ENCODE results near the gene TSHR.

The TSHR gene

GRCh38 chr14:80965037-80965436 lies 9.6 kb downstream of the TSHR start:
- H3K4me3 ChIP-seq (ENCODE audit: low read depth in 1 of 2, low read length in 2 of 2) = no peak overlapping the region
- no peaks in the 10 kb centered on the region for H3K9me3 ChIP-seq (ENCODE audit: control insufficient read depth in 1 of 2, low read length in 2 of 2)
- H3K36me3 ChIP-seq (ENCODE audit: control insufficient read depth in 1 of 2, insufficient read depth in 2 of 2, low read length in 2 of 2) = no peaks in the 10 kb centered on the region
- no peaks in the 10 kb centered on the region for H3K27me3 ChIP-seq (ENCODE audit: control insufficient read depth in 1 of 2, insufficient read depth in 2 of 2, low read length in 2 of 2)
- no peak overlapping the region for H3K27ac ChIP-seq (ENCODE audit: low read depth, low read length)
- H3K9ac ChIP-seq (ENCODE audit: low read depth in 1 of 2, low read length in 2 of 2) = no peak overlapping the region
- no peaks in the 10 kb centered on the region for H3K4me1 ChIP-seq (ENCODE audit: control insufficient read depth in 1 of 2, insufficient read depth in 2 of 2, low read length in 2 of 2)

DNA sequence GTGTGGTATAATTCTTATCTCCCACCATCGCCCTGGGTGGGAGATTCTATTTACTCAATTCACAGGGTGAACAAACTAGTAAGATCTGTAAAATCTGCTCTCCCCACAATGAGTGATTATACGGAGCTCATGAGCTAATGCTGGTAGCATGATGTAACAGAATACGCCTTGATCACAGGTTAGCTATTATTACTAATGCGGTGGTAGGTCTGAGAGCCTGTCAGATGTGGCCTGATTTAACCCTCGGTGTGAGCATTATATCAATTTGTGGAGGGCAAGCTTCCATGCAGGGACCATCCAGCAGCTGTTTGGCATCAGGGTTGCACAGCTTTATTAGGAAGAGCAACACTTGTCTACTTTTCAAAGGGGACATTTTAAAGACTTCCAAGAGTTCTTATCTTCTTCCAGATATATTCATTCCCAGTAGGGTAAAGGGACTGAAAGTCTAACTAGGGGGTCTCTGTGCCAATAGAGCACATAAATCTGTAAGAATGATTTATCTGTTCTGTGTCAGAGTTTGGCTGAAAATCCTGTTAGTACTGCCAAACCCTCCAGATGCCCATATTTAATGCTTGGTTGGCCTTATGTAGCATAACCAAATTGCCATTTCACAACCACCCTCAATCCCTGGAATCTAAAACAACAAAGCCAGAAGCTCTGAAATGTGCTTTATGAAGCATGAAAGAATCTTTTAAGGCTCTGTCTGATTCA lies 18.7 kb downstream of the TSHR start:
- no peak overlapping the region for H3K9ac ChIP-seq (ENCODE audit: low read depth in 1 of 2, low read length in 2 of 2)
- H3K4me3 ChIP-seq (ENCODE audit: low read depth in 1 of 2, low read length in 2 of 2) = no peak overlapping the region
- no peaks in the 10 kb centered on the region for H3K9me3 ChIP-seq (ENCODE audit: control insufficient read depth in 1 of 2, low read length in 2 of 2)
- H3K36me3 ChIP-seq (ENCODE audit: control insufficient read depth in 1 of 2, insufficient read depth in 2 of 2, low read length in 2 of 2) = no peaks in the 10 kb centered on the region
- no peaks in the 10 kb centered on the region for H3K4me1 ChIP-seq (ENCODE audit: control insufficient read depth in 1 of 2, insufficient read depth in 2 of 2, low read length in 2 of 2)
- no peak overlapping the region for H3K27ac ChIP-seq (ENCODE audit: low read depth, low read length)
- H3K27me3 ChIP-seq (ENCODE audit: control insufficient read depth in 1 of 2, insufficient read depth in 2 of 2, low read length in 2 of 2) = peaks cover 0 to 2% of the 10 kb centered on the region in 2 donors

DNA sequence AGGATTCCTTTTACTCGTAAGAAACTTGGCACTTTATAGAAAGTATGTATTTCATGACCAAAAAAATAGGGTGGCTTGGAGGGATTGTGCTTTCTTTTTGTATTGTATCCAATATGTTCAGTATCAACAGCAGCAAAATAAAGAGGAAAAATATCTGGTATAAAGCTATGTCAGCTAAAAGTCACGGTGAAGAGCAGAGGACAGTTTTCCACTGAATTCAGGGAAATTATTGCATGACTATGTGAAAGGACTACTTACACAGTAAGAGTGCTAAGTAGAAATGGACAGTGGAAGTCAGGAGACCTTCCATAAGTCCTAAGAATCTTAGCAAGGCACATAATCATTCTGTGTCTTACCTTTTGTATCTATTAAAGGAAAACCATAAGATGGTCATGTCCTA lies 19.3 kb downstream of the TSHR start:
- H3K9me3 ChIP-seq (ENCODE audit: control insufficient read depth in 1 of 2, low read length in 2 of 2) = no peaks in the 10 kb centered on the region
- no peaks in the 10 kb centered on the region for H3K36me3 ChIP-seq (ENCODE audit: control insufficient read depth in 1 of 2, insufficient read depth in 2 of 2, low read length in 2 of 2)
- H3K4me1 ChIP-seq (ENCODE audit: control insufficient read depth in 1 of 2, insufficient read depth in 2 of 2, low read length in 2 of 2) = no peaks in the 10 kb centered on the region
- peaks cover 0 to 2% of the 10 kb centered on the region in 2 donors for H3K27me3 ChIP-seq (ENCODE audit: control insufficient read depth in 1 of 2, insufficient read depth in 2 of 2, low read length in 2 of 2)
- H3K4me3 ChIP-seq (ENCODE audit: low read depth in 1 of 2, low read length in 2 of 2) = no peak overlapping the region
- no peak overlapping the region for H3K27ac ChIP-seq (ENCODE audit: low read depth, low read length)
- no peak overlapping the region for H3K9ac ChIP-seq (ENCODE audit: low read depth in 1 of 2, low read length in 2 of 2)

DNA sequence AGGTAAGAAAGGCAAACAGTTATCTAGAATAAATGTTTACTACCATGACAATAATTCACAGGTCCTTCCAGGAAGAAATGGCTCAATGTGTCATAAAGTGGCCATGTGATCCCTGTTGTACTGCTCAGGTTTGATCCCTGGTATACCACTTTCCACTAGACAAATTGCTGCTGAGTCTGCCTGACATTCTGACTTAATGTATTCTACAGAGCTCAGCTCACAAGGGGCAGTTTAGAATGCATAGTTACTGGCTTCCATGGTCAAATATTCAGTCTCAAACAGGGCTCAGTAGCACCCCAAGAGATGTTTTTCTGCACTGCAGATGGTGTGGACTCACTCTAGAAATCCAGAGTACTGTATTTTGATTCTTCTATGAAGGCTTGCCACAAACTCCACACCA lies 21.8 kb downstream of the TSHR start:
- H3K4me3 ChIP-seq (ENCODE audit: low read depth in 1 of 2, low read length in 2 of 2) = no peak overlapping the region
- no peaks in the 10 kb centered on the region for H3K9me3 ChIP-seq (ENCODE audit: control insufficient read depth in 1 of 2, low read length in 2 of 2)
- H3K4me1 ChIP-seq (ENCODE audit: control insufficient read depth in 1 of 2, insufficient read depth in 2 of 2, low read length in 2 of 2) = no peaks in the 10 kb centered on the region
- H3K36me3 ChIP-seq (ENCODE audit: control insufficient read depth in 1 of 2, insufficient read depth in 2 of 2, low read length in 2 of 2) = no peaks in the 10 kb centered on the region
- no peak overlapping the region for H3K9ac ChIP-seq (ENCODE audit: low read depth in 1 of 2, low read length in 2 of 2)
- H3K27me3 ChIP-seq (ENCODE audit: control insufficient read depth in 1 of 2, insufficient read depth in 2 of 2, low read length in 2 of 2) = peaks cover 0 to 2% of the 10 kb centered on the region in 2 donors
- H3K27ac ChIP-seq (ENCODE audit: low read depth, low read length) = no peak overlapping the region

GRCh38 chr14:80978403-80978802 lies 23.0 kb downstream of the TSHR start:
- Histone ChIP-seq H3K4me1 (ENCODE audit: control insufficient read depth in 1 of 2, insufficient read depth in 2 of 2, low read length in 2 of 2) (no peaks in the 10 kb centered on the region), H3K9ac (ENCODE audit: low read depth in 1 of 2, low read length in 2 of 2) (no peak overlapping the region), H3K27ac (ENCODE audit: low read depth, low read length) (no peak overlapping the region), H3K27me3 (ENCODE audit: control insufficient read depth in 1 of 2, insufficient read depth in 2 of 2, low read length in 2 of 2) (peaks cover 0 to 2% of the 10 kb centered on the region in 2 donors), H3K36me3 (ENCODE audit: control insufficient read depth in 1 of 2, insufficient read depth in 2 of 2, low read length in 2 of 2) (no peaks in the 10 kb centered on the region), H3K4me3 (ENCODE audit: low read depth in 1 of 2, low read length in 2 of 2) (no peak overlapping the region), H3K9me3 (ENCODE audit: control insufficient read depth in 1 of 2, low read length in 2 of 2) (no peaks in the 10 kb centered on the region)

DNA sequence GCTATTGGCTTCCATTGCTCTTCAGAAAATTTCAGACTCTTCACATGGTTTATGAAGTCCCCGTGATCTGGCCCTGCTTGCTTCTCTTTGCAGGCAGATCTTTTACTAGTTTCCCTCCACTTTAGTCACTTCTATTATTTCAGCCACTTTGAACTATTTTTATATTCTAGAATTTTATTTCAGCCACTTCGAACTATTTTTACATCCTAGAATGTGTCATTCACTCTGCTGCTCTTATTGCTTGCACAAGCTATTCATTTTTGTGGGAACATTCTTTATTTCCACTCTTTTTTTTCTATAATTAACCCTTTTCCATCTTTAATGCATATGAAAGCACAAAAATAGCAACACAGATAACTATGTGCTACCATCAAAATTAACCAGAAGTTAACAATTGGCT lies 24.5 kb downstream of the TSHR start:
- no peaks in the 10 kb centered on the region for H3K36me3 ChIP-seq (ENCODE audit: control insufficient read depth in 1 of 2, insufficient read depth in 2 of 2, low read length in 2 of 2)
- H3K4me3 ChIP-seq (ENCODE audit: low read depth in 1 of 2, low read length in 2 of 2) = no peak overlapping the region
- H3K27me3 ChIP-seq (ENCODE audit: control insufficient read depth in 1 of 2, insufficient read depth in 2 of 2, low read length in 2 of 2) = no peaks in the 10 kb centered on the region
- H3K4me1 ChIP-seq (ENCODE audit: control insufficient read depth in 1 of 2, insufficient read depth in 2 of 2, low read length in 2 of 2) = no peaks in the 10 kb centered on the region
- H3K27ac ChIP-seq (ENCODE audit: low read depth, low read length) = no peak overlapping the region
- H3K9ac ChIP-seq (ENCODE audit: low read depth in 1 of 2, low read length in 2 of 2) = no peak overlapping the region
- no peaks in the 10 kb centered on the region for H3K9me3 ChIP-seq (ENCODE audit: control insufficient read depth in 1 of 2, low read length in 2 of 2)

DNA sequence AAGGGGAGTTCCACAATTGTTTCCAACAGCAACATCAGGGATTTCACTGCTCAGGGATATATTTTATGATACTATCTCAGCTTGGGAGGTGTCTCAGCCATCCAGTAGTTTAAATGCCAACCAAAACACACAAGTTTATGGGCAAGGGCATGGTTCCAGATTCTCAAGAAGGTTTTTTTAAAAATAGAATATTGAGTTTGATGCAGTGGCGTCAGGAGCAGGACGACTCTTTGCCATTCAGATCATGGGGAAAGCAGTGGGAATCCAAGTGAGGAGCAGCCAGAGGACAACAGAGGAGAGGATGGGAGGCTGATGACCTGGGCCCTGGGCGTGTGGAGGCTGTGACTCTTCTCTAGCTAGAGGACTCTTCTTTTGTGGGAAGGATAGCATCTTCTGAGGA lies 25.7 kb downstream of the TSHR start:
- H3K9ac ChIP-seq (ENCODE audit: low read depth in 1 of 2, low read length in 2 of 2) = no peak overlapping the region
- H3K9me3 ChIP-seq (ENCODE audit: control insufficient read depth in 1 of 2, low read length in 2 of 2) = no peaks in the 10 kb centered on the region
- H3K27me3 ChIP-seq (ENCODE audit: control insufficient read depth in 1 of 2, insufficient read depth in 2 of 2, low read length in 2 of 2) = no peaks in the 10 kb centered on the region
- H3K36me3 ChIP-seq (ENCODE audit: control insufficient read depth in 1 of 2, insufficient read depth in 2 of 2, low read length in 2 of 2) = no peaks in the 10 kb centered on the region
- H3K4me1 ChIP-seq (ENCODE audit: control insufficient read depth in 1 of 2, insufficient read depth in 2 of 2, low read length in 2 of 2) = no peaks in the 10 kb centered on the region
- no peak overlapping the region for H3K27ac ChIP-seq (ENCODE audit: low read depth, low read length)
- H3K4me3 ChIP-seq (ENCODE audit: low read depth in 1 of 2, low read length in 2 of 2) = no peak overlapping the region

DNA sequence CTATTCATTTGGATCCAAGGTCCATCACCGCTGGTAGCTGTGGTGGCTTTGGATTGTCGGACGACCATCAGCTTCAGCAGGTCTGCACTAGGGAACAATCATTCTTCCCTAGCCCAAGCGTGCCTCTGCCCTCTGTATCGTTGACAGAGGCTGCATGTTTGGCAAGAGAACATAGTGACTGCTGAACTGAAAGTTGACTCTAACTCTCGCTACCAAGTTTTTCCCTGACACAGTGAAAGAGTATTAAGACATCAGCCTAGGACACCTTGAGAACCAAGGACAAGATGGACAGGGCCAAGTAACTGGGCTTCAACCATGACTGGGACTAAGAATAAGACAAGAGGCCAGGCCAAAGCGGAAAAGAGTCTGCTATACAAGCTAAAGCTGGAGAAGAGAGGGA lies 26.3 kb downstream of the TSHR start:
- Histone ChIP-seq H3K27me3 (ENCODE audit: control insufficient read depth in 1 of 2, insufficient read depth in 2 of 2, low read length in 2 of 2) (no peaks in the 10 kb centered on the region), H3K4me1 (ENCODE audit: control insufficient read depth in 1 of 2, insufficient read depth in 2 of 2, low read length in 2 of 2) (no peaks in the 10 kb centered on the region), H3K4me3 (ENCODE audit: low read depth in 1 of 2, low read length in 2 of 2) (no peak overlapping the region), H3K36me3 (ENCODE audit: control insufficient read depth in 1 of 2, insufficient read depth in 2 of 2, low read length in 2 of 2) (no peaks in the 10 kb centered on the region), H3K27ac (ENCODE audit: low read depth, low read length) (no peak overlapping the region), H3K9me3 (ENCODE audit: control insufficient read depth in 1 of 2, low read length in 2 of 2) (no peaks in the 10 kb centered on the region), H3K9ac (ENCODE audit: low read depth in 1 of 2, low read length in 2 of 2) (no peak overlapping the region)

DNA sequence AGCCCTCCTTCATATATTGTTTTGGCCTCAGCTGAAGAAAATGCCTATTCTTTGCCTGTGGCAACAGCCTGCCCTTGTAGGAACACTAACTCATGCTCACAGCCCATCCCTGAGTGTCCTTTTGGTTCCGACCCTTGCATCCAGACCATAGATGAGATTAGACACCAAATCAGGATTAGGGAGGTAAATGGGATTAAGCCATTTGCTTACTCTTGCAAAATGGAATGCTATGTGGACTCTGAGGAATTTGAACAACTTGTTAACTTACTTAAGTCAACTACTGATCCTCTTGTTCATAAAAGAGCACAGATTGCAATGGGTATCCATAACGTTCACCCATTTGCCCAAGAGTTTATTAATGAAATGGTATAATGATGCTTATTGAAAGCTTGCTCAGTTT lies 27.3 kb downstream of the TSHR start:
- H3K4me1 ChIP-seq (ENCODE audit: control insufficient read depth in 1 of 2, insufficient read depth in 2 of 2, low read length in 2 of 2) = no peaks in the 10 kb centered on the region
- H3K9me3 ChIP-seq (ENCODE audit: control insufficient read depth in 1 of 2, low read length in 2 of 2) = no peaks in the 10 kb centered on the region

DNA sequence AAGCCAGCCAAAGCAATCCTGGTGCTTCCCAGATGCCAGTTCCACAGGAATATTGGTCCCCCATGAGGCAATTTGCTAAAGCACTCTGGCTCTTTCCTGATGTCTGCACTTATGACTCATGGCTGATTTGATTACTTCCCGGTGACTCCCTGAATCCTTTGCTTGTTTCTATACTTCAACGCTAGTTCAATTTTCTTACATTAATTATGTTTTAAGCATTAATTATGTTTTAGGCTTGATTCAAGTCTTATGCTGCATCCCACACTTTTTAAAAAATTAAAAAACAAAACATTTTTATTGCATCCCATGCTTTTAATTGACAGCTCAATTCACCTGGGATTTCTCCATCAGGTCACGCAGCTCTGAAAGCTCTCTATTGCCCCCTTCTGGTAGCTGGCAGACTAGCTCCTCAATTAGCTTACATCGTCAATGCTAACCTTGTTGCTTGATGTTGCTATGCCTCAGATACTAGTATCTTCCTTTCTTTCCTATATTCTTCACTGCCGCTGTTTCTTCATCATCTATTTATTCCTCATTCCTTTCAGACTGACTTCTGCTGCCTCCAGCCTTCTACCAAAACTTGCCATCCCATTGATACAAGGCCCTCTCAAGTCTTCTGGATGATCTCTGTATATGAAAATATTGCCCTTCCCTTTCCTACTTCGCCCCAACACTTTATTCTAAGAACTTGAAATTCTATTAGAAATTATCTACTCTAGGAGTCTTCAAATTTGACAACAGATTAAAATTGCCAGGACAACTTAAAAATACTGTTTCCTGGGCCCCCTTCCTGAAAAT lies 32.0 kb downstream of the TSHR start:
- Histone ChIP-seq H3K27ac (ENCODE audit: low read depth, low read length) (no peak overlapping the region), H3K4me1 (ENCODE audit: control insufficient read depth in 1 of 2, insufficient read depth in 2 of 2, low read length in 2 of 2) (no peaks in the 10 kb centered on the region), H3K9me3 (ENCODE audit: control insufficient read depth in 1 of 2, low read length in 2 of 2) (no peaks in the 10 kb centered on the region), H3K9ac (ENCODE audit: low read depth in 1 of 2, low read length in 2 of 2) (no peak overlapping the region), H3K4me3 (ENCODE audit: low read depth in 1 of 2, low read length in 2 of 2) (no peak overlapping the region), H3K27me3 (ENCODE audit: control insufficient read depth in 1 of 2, insufficient read depth in 2 of 2, low read length in 2 of 2) (peaks cover 3% of the 10 kb centered on the region in 2 donors), H3K36me3 (ENCODE audit: control insufficient read depth in 1 of 2, insufficient read depth in 2 of 2, low read length in 2 of 2) (no peaks in the 10 kb centered on the region)

More for the DNA sequence above, 27.3 kb downstream of the TSHR start:
- H3K9ac ChIP-seq (ENCODE audit: low read depth in 1 of 2, low read length in 2 of 2) = no peak overlapping the region
- no peaks in the 10 kb centered on the region for H3K36me3 ChIP-seq (ENCODE audit: control insufficient read depth in 1 of 2, insufficient read depth in 2 of 2, low read length in 2 of 2)
- H3K4me3 ChIP-seq (ENCODE audit: low read depth in 1 of 2, low read length in 2 of 2) = no peak overlapping the region
- H3K27ac ChIP-seq (ENCODE audit: low read depth, low read length) = no peak overlapping the region
- no peaks in the 10 kb centered on the region for H3K27me3 ChIP-seq (ENCODE audit: control insufficient read depth in 1 of 2, insufficient read depth in 2 of 2, low read length in 2 of 2)
